HG02623 (cell line): ENCODE results near the gene CTNS.
A peak's percentile ranks its signal among the peaks of the same experiment; 100 is the strongest.

ENCODE experiments used
- ATAC-seq: cut with Tn5 transposase; IDR thresholded peaks from one replicate; pipeline ENCODE4 v1.9.1; 2021; ENCODE audit warnings: moderate library complexity; ENCODE audit not compliant: unreplicated experiment

The CTNS gene

GRCh38 chr17:3657874-3658783 is 21.6 kb downstream of the CTNS start:
- no peak for ATAC-seq

- ATAC-seq, result no peak
These were observed 22.4 kb downstream of the CTNS start for GRCh38 chr17:3658784-3659449.

GRCh38 chr17:3659541-3660111 is 23.1 kb downstream of the CTNS start:
- no peak for ATAC-seq

- ATAC-seq, result no peak
These were observed 23.8 kb downstream of the CTNS start for GRCh38 chr17:3660311-3660891.

- no peak for ATAC-seq
These were observed 26.8 kb downstream of the CTNS start for GRCh38 chr17:3663102-3664011.

GRCh38 chr17:3665834-3666233 is 29.3 kb downstream of the CTNS start:
- ATAC-seq, result no peak

- no peak for ATAC-seq
These were observed 30.0 kb downstream of the CTNS start for GRCh38 chr17:3666516-3666915.

- ATAC-seq, result peak; percentile 5
These were observed 31.1 kb downstream of the CTNS start for GRCh38 chr17:3667366-3668278.

- ATAC-seq, result peak; percentile 78
These were observed 31.9 kb downstream of the CTNS start, which contains the start of the genes EMC6 and TAX1BP3 for GRCh38 chr17:3668279-3669084. Gene EMC6, plus strand, starts transcription at chr17:3668812. Its CDS starts 335 bp downstream, at chr17:3669147. Gene TAX1BP3, minus strand, starts transcription at chr17:3668578. Its CDS starts 52 bp downstream, at chr17:3668526.

- no peak for ATAC-seq
These were observed 32.5 kb downstream of the CTNS start for GRCh38 chr17:3669085-3669347.

- ATAC-seq, result no peak
These were observed 33.0 kb downstream of the CTNS start for GRCh38 chr17:3669548-3669947.

GRCh38 chr17:3672571-3672970 is 36.0 kb downstream of the CTNS start:
- ATAC-seq, result no peak

GRCh38 chr17:3675886-3676285 is 39.3 kb downstream of the CTNS start:
- ATAC-seq, result no peak

GRCh38 chr17:3678095-3678820 is 41.7 kb downstream of the CTNS start:
- no peak for ATAC-seq

GRCh38 chr17:3678821-3679530 is 42.4 kb downstream of the CTNS start:
- no peak for ATAC-seq

GRCh38 chr17:3679531-3680126 is 43.1 kb downstream of the CTNS start:
- no peak for ATAC-seq

- no peak for ATAC-seq
These were observed 44.5 kb downstream of the CTNS start for GRCh38 chr17:3681057-3681456.
